ENCODE measurements around the gene BMI1.

- TF ChIP-seq, protein P1, sequence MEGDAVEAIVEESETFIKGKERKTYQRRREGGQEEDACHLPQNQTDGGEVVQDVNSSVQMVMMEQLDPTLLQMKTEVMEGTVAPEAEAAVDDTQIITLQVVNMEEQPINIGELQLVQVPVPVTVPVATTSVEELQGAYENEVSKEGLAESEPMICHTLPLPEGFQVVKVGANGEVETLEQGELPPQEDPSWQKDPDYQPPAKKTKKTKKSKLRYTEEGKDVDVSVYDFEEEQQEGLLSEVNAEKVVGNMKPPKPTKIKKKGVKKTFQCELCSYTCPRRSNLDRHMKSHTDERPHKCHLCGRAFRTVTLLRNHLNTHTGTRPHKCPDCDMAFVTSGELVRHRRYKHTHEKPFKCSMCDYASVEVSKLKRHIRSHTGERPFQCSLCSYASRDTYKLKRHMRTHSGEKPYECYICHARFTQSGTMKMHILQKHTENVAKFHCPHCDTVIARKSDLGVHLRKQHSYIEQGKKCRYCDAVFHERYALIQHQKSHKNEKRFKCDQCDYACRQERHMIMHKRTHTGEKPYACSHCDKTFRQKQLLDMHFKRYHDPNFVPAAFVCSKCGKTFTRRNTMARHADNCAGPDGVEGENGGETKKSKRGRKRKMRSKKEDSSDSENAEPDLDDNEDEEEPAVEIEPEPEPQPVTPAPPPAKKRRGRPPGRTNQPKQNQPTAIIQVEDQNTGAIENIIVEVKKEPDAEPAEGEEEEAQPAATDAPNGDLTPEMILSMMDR (IDR thresholded peaks at IDR 0.05), result no peak
- TF ChIP-seq POLR2A (IDR thresholded peaks at IDR 0.05) (no peak), POLR2AphosphoS5 (IDR thresholded peaks at IDR 0.05; ENCODE audit: insufficient read depth in 1 of 2, low read depth in 1 of 2) (no peak)
Measured at GRCh38 chr10:22369434-22370072, 48.7 kb downstream of the BMI1 start.
